Natural killer cell treated with Interleukin-12 subunit alpha and Interleukin-12 subunit beta and Interleukin-15 and Interleukin-18, amount 100 ng/mL, for 72 hours (primary cell): ENCODE measurements around the gene ASIC1. TPM values are rescaled to one million over a fixed set of nuclear protein-coding genes. Genes with fewer than 3 reads are reported as not detected.

Source experiments
- ATAC-seq, 2 donors: fragments of 150-1000 bp; cut with Tn5 transposase in 1 of 2; sonication (Bioruptor Pico), chemical (Tn5 transposase) in 1 of 2; 2 replicates each; pipeline ENCODE4 v1.10.0; 2021
- DNase-seq: peaks from one replicate; pipeline ENCODE4 v3.0.0; 2022; ENCODE audit warnings: low spot score
- H3K27ac Mint-ChIP-seq, 2 donors: 1 replicate in 1 of 2; 2 replicates in 1 of 2; pipeline ENCODE4 v1.8.0; 2022; ENCODE audit warnings: mixed read lengths in 2 of 2, mild to moderate bottlenecking in 1 of 2, moderate library complexity in 1 of 2
- H3K27me3 Mint-ChIP-seq, 2 donors: 1 replicate in 1 of 2; 2 replicates in 1 of 2; pipeline ENCODE4 v1.8.0; 2022; ENCODE audit warnings: mixed read lengths in 2 of 2
- H3K36me3 Mint-ChIP-seq: one replicate; pipeline ENCODE4 v1.8.0; 2022; ENCODE audit warnings: mixed read lengths
- H3K4me1 Mint-ChIP-seq, 2 donors: 1 replicate in 1 of 2; 2 replicates in 1 of 2; pipeline ENCODE4 v1.8.0; 2022; ENCODE audit warnings: low read depth in 2 of 2, mixed read lengths in 2 of 2, mild to moderate bottlenecking in 1 of 2
- H3K4me3 Mint-ChIP-seq: one replicate; pipeline ENCODE4 v1.8.0; 2022; ENCODE audit warnings: mixed read lengths
- H3K9me3 Mint-ChIP-seq: 2 replicates; pipeline ENCODE4 v1.8.0; 2022; ENCODE audit warnings: mixed read lengths
- total RNA-seq, 2 donors: library from RNA; stranded (reverse); gene quantifications; one replicate each; pipeline ENCODE4 v1.2.3, GENCODE V29; 2022

ASIC1 gene
- total RNA-seq, 2 donors from 2014 or later = 0.17 TPM; not detected in 1

DNA sequence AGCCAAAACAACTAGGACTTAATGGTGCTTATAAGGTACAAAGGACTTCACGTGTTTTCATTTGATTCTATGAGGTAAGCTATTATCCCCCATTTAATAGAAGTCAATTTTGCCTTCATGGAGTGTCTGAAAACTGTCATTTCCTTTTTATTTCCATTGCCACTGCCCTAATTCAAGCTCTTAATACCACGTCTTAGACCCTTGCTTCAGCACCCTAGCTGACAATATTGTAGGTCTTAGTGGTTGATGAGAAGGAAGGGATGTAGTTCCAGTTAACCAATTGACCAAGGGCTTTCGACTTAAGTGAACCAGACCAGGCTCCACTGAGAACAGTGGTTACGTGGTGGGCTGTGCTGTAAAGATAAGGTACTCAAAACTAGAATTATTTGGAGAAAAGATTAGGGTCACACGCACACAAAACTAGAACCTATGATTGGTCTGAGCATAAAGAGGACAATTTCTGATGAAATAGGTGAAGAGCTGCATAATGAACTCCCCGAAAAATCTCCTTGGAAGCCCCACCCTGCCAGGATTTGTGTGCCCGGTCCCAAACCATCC is 9.6 kb upstream of the ASIC1 start:
- no peak overlapping the region for H3K4me3 Mint-ChIP-seq

GRCh38 chr12:50049254-50050118 is 7.9 kb upstream of the ASIC1 start:
- Mint-ChIP-seq H3K4me3 (no peak overlapping the region), H3K36me3 (no peaks in the 10 kb centered on the region), H3K9me3 (no peaks in the 10 kb centered on the region), H3K27me3 (peaks cover 26 to 43% of the 10 kb centered on the region in 2 donors), H3K27ac (no peak overlapping the region), H3K4me1 (peaks cover 0 to 6% of the 10 kb centered on the region in 2 donors)
- DNase-seq = no peak
- no peak for ATAC-seq

More for the DNA sequence above, 9.6 kb upstream of the ASIC1 start:
- no peak for ATAC-seq
- DNase-seq = no peak
- H3K4me1 Mint-ChIP-seq = peaks cover 0 to 6% of the 10 kb centered on the region in 2 donors
- peaks cover 25 to 41% of the 10 kb centered on the region in 2 donors for H3K27me3 Mint-ChIP-seq
- H3K27ac Mint-ChIP-seq = no peak overlapping the region
- H3K9me3 Mint-ChIP-seq = no peaks in the 10 kb centered on the region
- no peaks in the 10 kb centered on the region for H3K36me3 Mint-ChIP-seq

GRCh38 chr12:50050119-50050385 is 7.3 kb upstream of the ASIC1 start:
- Mint-ChIP-seq H3K27me3 (peaks cover 26 to 43% of the 10 kb centered on the region in 2 donors), H3K27ac (no peak overlapping the region), H3K36me3 (no peaks in the 10 kb centered on the region), H3K4me3 (no peak overlapping the region), H3K9me3 (no peaks in the 10 kb centered on the region), H3K4me1 (peaks cover 0 to 6% of the 10 kb centered on the region in 2 donors)
- ATAC-seq = peak in 1 of 2 donors; percentile 4
- no peak for DNase-seq

- Mint-ChIP-seq H3K4me3 (no peak overlapping the region), H3K36me3 (no peaks in the 10 kb centered on the region), H3K9me3 (no peaks in the 10 kb centered on the region), H3K27me3 (peaks cover 26 to 43% of the 10 kb centered on the region in 2 donors), H3K4me1 (peaks cover 0 to 6% of the 10 kb centered on the region in 2 donors), H3K27ac (no peak overlapping the region)
- DNase-seq = no peak
- ATAC-seq = peak; percentile 28 to 32
These were observed 6.8 kb upstream of the ASIC1 start for GRCh38 chr12:50050410-50051098.

- Mint-ChIP-seq H3K4me1 (peaks cover 7 to 12% of the 10 kb centered on the region in 2 donors), H3K27ac (no peak overlapping the region), H3K36me3 (no peaks in the 10 kb centered on the region), H3K27me3 (peaks cover 33 to 50% of the 10 kb centered on the region in 2 donors), H3K9me3 (no peaks in the 10 kb centered on the region), H3K4me3 (no peak overlapping the region)
- no peak for DNase-seq
- ATAC-seq = peak in 1 of 2 donors; percentile 5
These were observed 6.1 kb upstream of the ASIC1 start for GRCh38 chr12:50051101-50051806.

DNA sequence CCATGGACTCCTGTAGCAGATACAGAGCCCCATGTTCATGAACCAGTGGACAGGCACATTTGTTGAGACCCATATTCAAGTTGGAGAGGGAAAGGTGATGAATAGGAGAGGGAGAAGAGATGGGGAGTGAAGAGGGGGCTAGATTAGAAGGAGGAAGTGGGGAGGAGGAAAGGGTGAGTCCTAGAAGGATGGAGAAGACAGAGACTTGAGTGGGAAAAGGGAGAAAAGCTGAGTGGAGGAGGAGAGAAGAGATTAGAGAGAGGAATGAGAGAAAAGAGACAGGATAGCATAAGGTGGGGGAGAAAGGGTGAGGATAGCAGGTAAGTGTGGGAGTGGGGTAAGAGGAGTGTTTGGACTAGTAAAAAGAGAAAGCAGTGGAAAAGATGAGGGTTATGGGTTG is 4.9 kb upstream of the ASIC1 start:
- H3K36me3 Mint-ChIP-seq = no peaks in the 10 kb centered on the region
- no peak for DNase-seq
- no peak overlapping the region for H3K4me3 Mint-ChIP-seq
- no peaks in the 10 kb centered on the region for H3K9me3 Mint-ChIP-seq
- peaks cover 15 to 23% of the 10 kb centered on the region in 2 donors for H3K4me1 Mint-ChIP-seq
- peaks cover 38 to 57% of the 10 kb centered on the region in 2 donors for H3K27me3 Mint-ChIP-seq
- no peak for ATAC-seq
- no peak overlapping the region for H3K27ac Mint-ChIP-seq

- no peaks in the 10 kb centered on the region for H3K9me3 Mint-ChIP-seq
- ATAC-seq = no peak
- peaks cover 15 to 23% of the 10 kb centered on the region in 2 donors for H3K4me1 Mint-ChIP-seq
- no peak for DNase-seq
- H3K4me3 Mint-ChIP-seq = no peak overlapping the region
- H3K27ac Mint-ChIP-seq = no peak overlapping the region
- no peaks in the 10 kb centered on the region for H3K36me3 Mint-ChIP-seq
- peaks cover 37 to 53% of the 10 kb centered on the region in 2 donors for H3K27me3 Mint-ChIP-seq
These were observed 4.4 kb upstream of the ASIC1 start for GRCh38 chr12:50052964-50053363.

DNA sequence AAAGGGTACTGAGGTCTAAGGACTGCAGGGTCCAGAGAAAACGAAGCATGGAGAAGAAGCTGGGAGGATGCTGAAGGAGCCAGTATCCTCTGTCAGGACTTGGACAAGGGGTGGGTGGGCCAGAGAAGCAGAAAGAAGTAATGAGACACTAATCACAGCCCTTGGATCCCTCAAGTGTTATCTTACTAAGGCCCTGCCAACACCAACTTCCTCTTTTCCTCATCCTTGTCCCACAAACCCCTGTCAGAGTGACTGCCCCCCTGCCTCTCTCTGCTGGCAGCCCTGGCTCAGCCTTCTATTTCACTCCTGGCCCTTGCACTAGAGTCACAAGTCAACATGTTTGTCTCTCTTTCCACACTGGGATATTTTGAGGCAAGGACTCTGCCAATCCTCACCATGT is 3.8 kb upstream of the ASIC1 start:
- peaks cover 15 to 23% of the 10 kb centered on the region in 2 donors for H3K4me1 Mint-ChIP-seq
- no peaks in the 10 kb centered on the region for H3K9me3 Mint-ChIP-seq
- DNase-seq (no peak), ATAC-seq (no peak)
- H3K4me3 Mint-ChIP-seq = no peak overlapping the region
- peaks cover 40 to 53% of the 10 kb centered on the region in 2 donors for H3K27me3 Mint-ChIP-seq
- no peak overlapping the region for H3K27ac Mint-ChIP-seq
- no peaks in the 10 kb centered on the region for H3K36me3 Mint-ChIP-seq

DNA sequence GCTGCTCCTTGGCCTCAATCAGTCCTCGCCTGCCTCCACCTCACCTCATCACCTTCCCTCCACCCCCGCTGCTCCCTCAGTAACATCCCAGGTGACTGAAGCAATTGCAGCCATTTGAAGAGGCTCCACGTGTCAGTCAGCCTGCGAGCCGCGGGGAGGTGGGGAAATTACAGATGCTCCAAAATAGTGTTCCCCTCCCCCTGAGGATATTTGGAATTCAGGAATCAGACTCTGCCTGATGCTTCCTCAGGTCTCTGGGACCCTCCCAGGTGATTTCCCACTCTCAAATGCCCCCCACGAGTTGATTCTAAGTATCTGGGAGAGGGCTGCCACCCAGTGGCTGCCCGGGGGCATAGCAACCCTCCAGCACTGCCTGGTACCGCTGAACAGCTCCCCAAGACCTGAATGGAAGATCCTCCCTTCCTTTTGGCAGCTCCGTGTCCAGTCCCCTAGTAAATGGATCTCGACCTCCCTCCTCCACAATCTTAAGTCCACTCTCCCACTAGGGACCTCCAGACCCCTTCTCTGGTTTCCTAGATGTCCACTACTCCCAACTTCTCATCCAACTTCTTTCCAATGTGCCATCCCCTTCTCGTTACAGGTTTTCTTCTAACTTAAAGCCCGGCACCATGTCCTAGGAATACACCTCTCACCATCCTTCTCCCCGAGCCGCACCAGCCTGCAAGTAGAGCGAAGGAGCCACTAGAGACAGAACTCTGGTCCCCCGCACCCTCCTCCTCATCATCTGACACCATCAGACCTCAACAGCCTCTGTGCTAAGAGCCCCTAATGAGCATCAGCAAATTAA is 1.4 kb upstream of the ASIC1 start:
- Mint-ChIP-seq H3K9me3 (no peaks in the 10 kb centered on the region), H3K36me3 (no peaks in the 10 kb centered on the region), H3K27ac (no peak overlapping the region), H3K27me3 (peaks cover 40 to 47% of the 10 kb centered on the region in 2 donors), H3K4me1 (peaks cover 22 to 29% of the 10 kb centered on the region in 2 donors), H3K4me3 (peak overlapping the region; percentile 96)
- DNase-seq (no peak), ATAC-seq (peak in 1 of 2 donors; percentile 53)

DNA sequence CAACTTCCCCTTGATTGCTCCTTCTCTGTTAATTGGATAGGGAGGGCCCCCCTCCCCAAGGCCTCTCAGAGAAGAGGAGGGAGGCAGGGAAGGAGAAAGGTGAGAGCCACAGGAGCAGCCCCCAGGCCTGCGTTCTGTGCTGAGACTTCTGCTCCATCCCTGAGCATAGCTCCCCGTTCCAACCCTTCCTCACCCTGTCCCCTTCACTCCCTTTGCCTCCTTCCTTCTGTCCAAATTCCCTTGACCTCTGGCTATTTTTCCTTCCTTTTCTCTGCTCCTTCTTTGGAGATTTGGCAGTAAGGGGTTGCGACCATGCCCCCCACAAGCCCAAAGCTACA is 788 bp upstream of the ASIC1 start:
- H3K27ac Mint-ChIP-seq = no peak overlapping the region
- H3K4me1 Mint-ChIP-seq = peaks cover 22 to 26% of the 10 kb centered on the region in 2 donors
- no peak for DNase-seq
- H3K9me3 Mint-ChIP-seq = no peaks in the 10 kb centered on the region
- no peaks in the 10 kb centered on the region for H3K36me3 Mint-ChIP-seq
- peaks cover 41 to 51% of the 10 kb centered on the region in 2 donors for H3K27me3 Mint-ChIP-seq
- H3K4me3 Mint-ChIP-seq = peak overlapping the region; percentile 96
- no peak for ATAC-seq

DNA sequence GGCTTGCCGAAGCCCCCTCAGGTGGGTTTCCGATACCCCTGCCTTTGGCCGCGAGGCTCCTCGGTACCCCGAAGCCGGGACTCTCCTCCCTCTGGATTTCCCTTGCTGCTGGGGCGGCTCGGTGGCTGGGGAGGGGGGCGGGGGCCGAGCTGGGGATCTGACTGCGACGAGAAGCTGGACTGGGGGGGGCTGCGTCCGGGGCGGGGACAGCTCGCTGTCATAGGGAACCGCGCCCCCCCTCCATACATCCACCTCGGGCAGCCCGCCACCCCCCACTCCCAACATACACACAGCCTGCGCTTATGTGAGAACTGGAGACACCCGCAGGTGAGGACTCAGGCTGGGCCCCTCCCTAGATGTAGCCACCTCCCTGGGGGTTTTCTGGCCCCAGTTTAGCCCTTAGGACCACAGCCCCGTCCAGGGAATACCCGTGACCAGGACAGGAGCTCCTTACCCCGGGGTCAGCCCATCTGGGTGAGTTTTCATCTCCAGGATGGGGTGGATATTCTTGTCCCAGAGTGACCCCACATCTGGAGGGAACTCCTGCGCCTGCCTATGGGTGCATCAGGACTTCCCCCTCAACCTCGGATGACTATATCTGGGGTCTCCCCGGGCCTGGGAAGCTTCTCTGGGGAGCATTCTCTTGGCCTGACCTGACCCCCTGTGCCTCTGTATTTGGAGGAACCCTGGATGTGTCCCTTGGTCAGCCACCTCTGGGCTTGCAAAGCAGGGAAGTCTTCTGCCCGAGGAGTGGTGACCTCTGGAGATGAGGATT is 687 bp downstream of the ASIC1 start:
- ATAC-seq (no peak), DNase-seq (no peak)
- Mint-ChIP-seq H3K27ac (no peak overlapping the region), H3K4me3 (no peak overlapping the region), H3K9me3 (no peaks in the 10 kb centered on the region), H3K36me3 (no peaks in the 10 kb centered on the region), H3K27me3 (peaks cover 35 to 42% of the 10 kb centered on the region in 2 donors), H3K4me1 (peaks cover 22 to 23% of the 10 kb centered on the region in 2 donors)

DNA sequence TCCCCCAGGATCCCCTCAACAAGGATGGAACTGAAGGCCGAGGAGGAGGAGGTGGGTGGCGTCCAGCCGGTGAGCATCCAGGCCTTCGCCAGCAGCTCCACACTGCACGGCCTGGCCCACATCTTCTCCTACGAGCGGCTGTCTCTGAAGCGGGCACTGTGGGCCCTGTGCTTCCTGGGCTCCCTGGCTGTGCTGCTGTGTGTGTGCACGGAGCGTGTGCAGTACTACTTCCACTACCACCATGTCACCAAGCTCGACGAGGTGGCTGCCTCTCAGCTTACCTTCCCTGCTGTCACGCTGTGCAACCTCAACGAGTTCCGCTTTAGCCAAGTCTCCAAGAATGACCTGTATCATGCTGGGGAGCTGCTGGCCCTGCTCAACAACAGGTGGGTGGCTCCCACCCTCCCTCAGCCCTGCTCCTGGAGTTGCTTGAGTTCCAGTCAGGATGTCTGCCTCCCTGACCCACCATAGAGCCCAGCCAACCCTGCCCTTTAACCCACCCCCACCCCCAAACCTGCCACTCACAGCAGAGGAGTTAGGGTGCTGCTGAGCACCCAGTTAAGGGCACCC is 1.4 kb downstream of the ASIC1 start:
- H3K4me1 Mint-ChIP-seq = peaks cover 22 to 23% of the 10 kb centered on the region in 2 donors
- H3K27ac Mint-ChIP-seq = no peak overlapping the region
- ATAC-seq = no peak
- no peaks in the 10 kb centered on the region for H3K36me3 Mint-ChIP-seq
- H3K4me3 Mint-ChIP-seq = peak overlapping the region; percentile 58
- no peak for DNase-seq
- peaks cover 35 to 45% of the 10 kb centered on the region in 2 donors for H3K27me3 Mint-ChIP-seq
- no peaks in the 10 kb centered on the region for H3K9me3 Mint-ChIP-seq
